HFF-Myc (cell line): ENCODE results near the gene OPHN1.

Source experiments
- DNase-seq: peaks from one replicate; pipeline ENCODE4 v3.0.0-alpha.2; 2011; ENCODE audit warnings: low read depth; ENCODE audit errors: extremely low read depth
- H3K4me3 ChIP-seq: replicated peaks from 2 replicates; pipeline ENCODE4 v1.5.1; 2011; ENCODE audit warnings: low read depth, mild to moderate bottlenecking, control low read depth, low read length
- CTCF ChIP-seq: IDR thresholded peaks from 2 replicates; pipeline ENCODE4 v1.5.1; 2012; ENCODE audit warnings: mild to moderate bottlenecking, low read depth, low read length, control low read depth; ENCODE audit errors: missing control alignments

The OPHN1 gene

GRCh38 chrX:68113837-68114572 is 319.3 kb downstream of the OPHN1 start:
- no peak for DNase-seq
- H3K4me3 ChIP-seq: no peak overlapping the region
- no peak for TF ChIP-seq CTCF

- no peak for DNase-seq
- no peak for TF ChIP-seq CTCF
- no peak overlapping the region for H3K4me3 ChIP-seq
Observed at GRCh38 chrX:68112321-68112720, 321.0 kb downstream of the OPHN1 start.

- TF ChIP-seq CTCF: no peak
- no peak for DNase-seq
- H3K4me3 ChIP-seq: no peak overlapping the region
Observed at GRCh38 chrX:68109162-68109561, 324.1 kb downstream of the OPHN1 start.

GRCh38 chrX:68098431-68098830 is 334.9 kb downstream of the OPHN1 start:
- H3K4me3 ChIP-seq: no peak overlapping the region
- no peak for DNase-seq
- no peak for TF ChIP-seq CTCF

GRCh38 chrX:68090266-68090665 is 343.0 kb downstream of the OPHN1 start:
- no peak overlapping the region for H3K4me3 ChIP-seq
- no peak for TF ChIP-seq CTCF
- DNase-seq: no peak

GRCh38 chrX:68087526-68087925 is 345.8 kb downstream of the OPHN1 start:
- no peak for DNase-seq
- H3K4me3 ChIP-seq: no peak overlapping the region

More at GRCh38 chrX:68087526-68087925, 345.8 kb downstream of the OPHN1 start:
- no peak for TF ChIP-seq CTCF
